ENCODE data around the gene RBMX2.

- TF ChIP-seq POLR2A (IDR thresholded peaks at IDR 0.05; ENCODE audit: low read depth, low read length) (no peak), RFX5 (IDR thresholded peaks at IDR 0.05; ENCODE audit: low read depth, low read length) (no peak), CTCF (conservative IDR thresholded peaks at IDR 0.05; ENCODE audit: low read depth, low read length) (no peak), NFE2L2 (IDR thresholded peaks at IDR 0.05; ENCODE audit: low read depth, low read length) (no peak), RAD21 (IDR thresholded peaks at IDR 0.05; ENCODE audit: low read length) (no peak), CEBPB (IDR thresholded peaks at IDR 0.05; ENCODE audit: low read depth, low read length) (no peak), USF2 (IDR thresholded peaks at IDR 0.05; ENCODE audit: low read depth, low read length) (no peak), CHD1 (IDR thresholded peaks at IDR 0.05; ENCODE audit: low read depth, low read length) (no peak), MAFK (IDR thresholded peaks at IDR 0.05; ENCODE audit: low read depth, low read length) (no peak), SMC3 (IDR thresholded peaks at IDR 0.05; ENCODE audit: low read depth, low read length) (no peak), BHLHE40 (IDR thresholded peaks at IDR 0.05; ENCODE audit: low read depth, low read length) (no peak)
Measured at GRCh38 chrX:130376077-130376476, 25.7 kb upstream of the RBMX2 start.
